ENCODE measurements around the gene KCNQ1.

GRCh38 chr11:2586087-2586792 is 141.4 kb downstream of the KCNQ1 start:
- TF ChIP-seq REST (IDR thresholded peaks at IDR 0.05; ENCODE audit: borderline replicate concordance) (no peak), REST (CRISPR knock-in tag; IDR thresholded peaks at IDR 0.05; ENCODE audit: low read depth) (no peak), ILF3 (IDR thresholded peaks at IDR 0.05; ENCODE audit: borderline replicate concordance) (no peak), NKRF (IDR thresholded peaks at IDR 0.05; ENCODE audit: borderline replicate concordance) (no peak), PCBP2 (IDR thresholded peaks at IDR 0.05; ENCODE audit: low read depth, low read length, poor library complexity, severe bottlenecking) (no peak), ZNF274 (IDR thresholded peaks at IDR 0.05; ENCODE audit: borderline replicate concordance, low read depth, low read length) (no peak), YY1 (IDR thresholded peaks at IDR 0.05; ENCODE audit: borderline replicate concordance in 1 of 3, control insufficient read depth in 1 of 3, extremely low read depth in 1 of 3, insufficient read depth in 3 of 3, insufficient read length in 1 of 3, insufficient replicate concordance in 2 of 3, low read depth in 1 of 3, low read length in 2 of 3) (no peak), ATF3 (IDR thresholded peaks at IDR 0.05) (no peak), ATF3 (CRISPR knock-in tag; conservative IDR thresholded peaks at IDR 0.05) (no peak), HDAC6 (IDR thresholded peaks at IDR 0.05; ENCODE audit: low read depth, low read length) (no peak), NRF1 (conservative IDR thresholded peaks at IDR 0.05 in 1 of 2, IDR thresholded peaks at IDR 0.05 in 1 of 2) (no peak), RFX5 (IDR thresholded peaks at IDR 0.05; ENCODE audit: low read depth, low read length) (no peak), FOSL1 (tag; conservative IDR thresholded peaks at IDR 0.05) (no peak), ZNF830 (CRISPR knock-in tag; IDR thresholded peaks at IDR 0.05) (no peak), CREB3 (tag; conservative IDR thresholded peaks at IDR 0.05; ENCODE audit: low read depth) (no peak)
